GM19240 (cell line): ENCODE data around the gene GULP1.

Source experiments
- DNase-seq: peaks from one replicate; pipeline ENCODE4 v3.0.0; 2011; ENCODE audit warnings: low spot score; ENCODE audit not compliant: insufficient read length

GULP1 gene

GRCh38 chr2:188631037-188631809 lies 339.5 kb downstream of the GULP1 start:
- DNase-seq = no peak

GRCh38 chr2:188634656-188635055 lies 343.0 kb downstream of the GULP1 start:
- no peak for DNase-seq
